Upper lobe of left lung (tissue), 6 donors: ENCODE results near the gene FKBP2. TPM values are rescaled to one million over a fixed set of nuclear protein-coding genes. Genes with fewer than 3 reads are reported as not detected.
"Not testable (repeated sequence)": the region's sequence is repeated elsewhere in the genome, so short reads cannot be mapped to it uniquely, and the experiment has no call there.

ENCODE experiments used
- ATAC-seq, 2 donors: fragments of 200-7000 bp; cut with Tn5 transposase; one replicate each; pipeline ENCODE4 v1.9.1; 2022; ENCODE audit warnings: mild to moderate bottlenecking in 2 of 2, moderate library complexity in 2 of 2; ENCODE audit not compliant: low FRiP score in 2 of 2
- DNase-seq, 2 donors: peaks; one replicate each; pipeline ENCODE4 v3.0.0-alpha.2; 2019 to 2020
- H3K27ac ChIP-seq, 4 donors: fragments of 200-600 bp; sonication (generic); one replicate each; pipeline ENCODE4 v1.5.1; 2016 to 2019
- H3K27me3 ChIP-seq, 4 donors: fragments of 200-600 bp; sonication (generic); one replicate each; pipeline ENCODE4 v1.5.1; 2017 to 2019
- H3K36me3 ChIP-seq, 4 donors: fragments of 200-600 bp; sonication (generic); one replicate each; pipeline ENCODE4 v1.5.1; 2016 to 2019
- H3K4me1 ChIP-seq, 4 donors: fragments of 200-600 bp; sonication (generic); one replicate each; pipeline ENCODE4 v1.5.1; 2018 to 2019
- H3K4me3 ChIP-seq, 4 donors: fragments of 200-600 bp; sonication (generic); one replicate each; pipeline ENCODE4 v1.5.1; 2017 to 2019; ENCODE audit warnings: mild to moderate bottlenecking in 2 of 4, moderate library complexity in 1 of 4
- H3K9me3 ChIP-seq, 4 donors: fragments of 200-600 bp; sonication (generic); one replicate each; pipeline ENCODE4 v1.5.1; 2018 to 2019
- EP300 ChIP-seq, 4 donors: sonication (generic); formaldehyde crosslinking; IDR thresholded peaks; one replicate each; pipeline ENCODE4 v1.5.1; 2017; ENCODE audit warnings: antibody characterized with exemption in 4 of 4, control low read depth in 2 of 4
- POLR2A ChIP-seq, 4 donors: fragments of 450-650 bp; IDR thresholded peaks; one replicate each; pipeline ENCODE4 v1.5.1; 2016 to 2017; ENCODE audit warnings: antibody characterized with exemption in 4 of 4, mild to moderate bottlenecking in 2 of 4
- POLR2AphosphoS5 ChIP-seq, 2 donors: sonication (generic); formaldehyde crosslinking; IDR thresholded peaks; one replicate each; pipeline ENCODE4 v1.5.1; 2017; ENCODE audit warnings: antibody characterized with exemption in 2 of 2
- WGBS, 2 donors: methylation state at CpG; one replicate each; pipeline ENCODE4 v1.1.5; 2017 to 2018; 5-methylcytosine and 5-hydroxymethylcytosine counted together
- total RNA-seq, 6 donors: library from RNA; depleted of rRNA in 4 of 6; stranded (reverse); fragments of >200 nt in 4 of 6; gene quantifications; one replicate each; pipeline versions ENCODE4 v1.1.0 to v1.2.1, GENCODE V29; 2016 to 2021
- TF ChIP-seq, protein P1 (sequence below), 6 experiments: fragments of 450-650 bp in 4 of 6; fragments of 200-600 bp in 2 of 6; sonication (generic) in 2 of 6; IDR thresholded peaks; one replicate each; pipeline ENCODE4 v1.5.1; 2016 to 2019; ENCODE audit warnings: antibody characterized with exemption in 6 of 6
- donor health status: DM: no; HTN: no; CAD: no; lungs with moderate emphysema.
- donor health status: DM: no; HTN: yes; CAD: no; lungs with severe emphysema.

FKBP2 gene
- total RNA-seq, 6 donors from 2014 or later, result 40.9 to 132 (median 63.1) TPM

DNA sequence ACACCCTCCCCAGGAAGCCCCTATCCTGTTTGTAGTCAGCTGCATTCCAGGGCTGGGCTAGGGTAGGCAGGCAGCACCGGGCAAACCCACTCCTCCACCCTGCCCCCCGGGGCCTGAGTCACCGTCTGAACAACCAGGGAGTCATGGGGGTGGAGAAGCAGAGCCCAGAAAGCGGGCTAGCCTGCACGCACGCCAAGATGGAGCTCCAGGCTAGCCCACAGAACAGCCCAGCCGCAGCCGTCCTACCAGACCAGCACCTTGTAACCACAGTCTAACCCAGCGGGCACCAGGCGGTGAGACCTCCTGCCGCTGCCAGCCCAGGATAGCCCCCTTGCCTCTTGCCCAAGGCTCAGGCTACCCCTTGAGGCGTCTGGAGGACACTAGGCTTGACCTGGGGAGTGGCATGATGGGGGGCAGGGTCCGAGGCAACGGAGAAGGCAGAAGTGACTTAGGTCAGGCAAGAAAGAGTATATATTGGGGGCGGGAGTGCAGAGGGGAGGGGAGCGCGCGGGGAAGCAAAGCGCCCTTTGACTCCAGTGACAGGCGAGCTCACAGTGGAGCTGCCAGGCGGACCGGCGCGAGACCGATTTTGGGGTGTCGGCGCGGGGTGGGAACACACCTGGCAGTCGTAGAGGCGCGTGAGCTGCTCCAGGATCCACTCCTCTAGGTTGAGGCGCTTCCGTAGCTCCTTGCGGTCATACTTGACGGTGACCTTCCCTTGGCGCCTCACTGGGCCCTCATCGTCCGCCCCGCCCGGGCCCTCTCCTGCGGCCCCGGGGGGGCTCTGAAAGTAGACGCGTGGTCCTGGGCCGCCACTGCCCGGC lies 5.1 kb downstream of the FKBP2 start:
- H3K9me3 ChIP-seq, result no peaks in the 10 kb centered on the region
- DNase-seq (peak; percentile 72 to 78), ATAC-seq (peak in 1 of 2 donors; percentile 29)
- TF ChIP-seq POLR2AphosphoS5 (IDR thresholded peaks at IDR 0.05), result peak; percentile 33 to 44
- TF ChIP-seq POLR2A (IDR thresholded peaks at IDR 0.05), result no peak
- WGBS, 2 donors, result 2% methylated on average over 18 to 37 of the region's 46 CpGs
- peak overlapping the region; percentile 64 to 79 (median 70) for H3K4me3 ChIP-seq
- peaks cover 0 to 13% (median 10%) of the 10 kb centered on the region in 4 donors for H3K36me3 ChIP-seq
- H3K27me3 ChIP-seq, result no peaks in the 10 kb centered on the region
- H3K27ac ChIP-seq, result peak overlapping the region; percentile 73 to 91 (median 82)
- peaks cover 39 to 56% (median 46%) of the 10 kb centered on the region in 4 donors for H3K4me1 ChIP-seq

DNA sequence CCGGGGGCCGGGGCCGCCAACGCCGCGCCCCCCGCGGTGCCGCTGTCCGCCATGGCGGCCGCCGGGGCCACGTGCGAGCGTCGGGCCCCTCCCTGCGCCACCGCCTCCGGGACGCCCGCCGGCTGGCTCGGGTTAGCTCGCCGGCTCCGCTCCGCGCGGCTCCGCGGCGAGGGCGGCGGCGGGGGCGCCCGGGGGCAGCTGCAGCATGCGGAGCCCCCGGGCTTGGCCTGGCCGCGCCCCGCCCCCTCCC lies 5.7 kb downstream of the FKBP2 start:
- WGBS, 2 donors, result no CpG with 5 or more reads among the region's 43 CpGs
- DNase-seq, ATAC-seq, H3K27me3 ChIP-seq, H3K9me3 ChIP-seq: not testable (repeated sequence)
- peaks cover 0 to 13% (median 10%) of the 10 kb centered on the region in 4 donors for H3K36me3 ChIP-seq
- H3K4me1 ChIP-seq, result peaks cover 40 to 58% (median 48%) of the 10 kb centered on the region in 4 donors
- TF ChIP-seq, protein P1, sequence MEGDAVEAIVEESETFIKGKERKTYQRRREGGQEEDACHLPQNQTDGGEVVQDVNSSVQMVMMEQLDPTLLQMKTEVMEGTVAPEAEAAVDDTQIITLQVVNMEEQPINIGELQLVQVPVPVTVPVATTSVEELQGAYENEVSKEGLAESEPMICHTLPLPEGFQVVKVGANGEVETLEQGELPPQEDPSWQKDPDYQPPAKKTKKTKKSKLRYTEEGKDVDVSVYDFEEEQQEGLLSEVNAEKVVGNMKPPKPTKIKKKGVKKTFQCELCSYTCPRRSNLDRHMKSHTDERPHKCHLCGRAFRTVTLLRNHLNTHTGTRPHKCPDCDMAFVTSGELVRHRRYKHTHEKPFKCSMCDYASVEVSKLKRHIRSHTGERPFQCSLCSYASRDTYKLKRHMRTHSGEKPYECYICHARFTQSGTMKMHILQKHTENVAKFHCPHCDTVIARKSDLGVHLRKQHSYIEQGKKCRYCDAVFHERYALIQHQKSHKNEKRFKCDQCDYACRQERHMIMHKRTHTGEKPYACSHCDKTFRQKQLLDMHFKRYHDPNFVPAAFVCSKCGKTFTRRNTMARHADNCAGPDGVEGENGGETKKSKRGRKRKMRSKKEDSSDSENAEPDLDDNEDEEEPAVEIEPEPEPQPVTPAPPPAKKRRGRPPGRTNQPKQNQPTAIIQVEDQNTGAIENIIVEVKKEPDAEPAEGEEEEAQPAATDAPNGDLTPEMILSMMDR (IDR thresholded peaks at IDR 0.05), result peak in 1 of 6 experiments; percentile 16
- H3K27ac ChIP-seq, result peak overlapping the region in 3 of 4 donors; percentile 80 to 91 (median 81)
- H3K4me3 ChIP-seq, result peak overlapping the region; percentile 64 to 79 (median 70)

- no peaks in the 10 kb centered on the region for H3K9me3 ChIP-seq
- TF ChIP-seq POLR2A (IDR thresholded peaks at IDR 0.05) (peak in 1 of 4 donors; percentile 48), EP300 (IDR thresholded peaks at IDR 0.05) (no peak), POLR2AphosphoS5 (IDR thresholded peaks at IDR 0.05) (peak; percentile 24 to 62)
- TF ChIP-seq, protein P1 (IDR thresholded peaks at IDR 0.05), result peak in 5 of 6 experiments; percentile 16 to 52 (median 42)
- H3K4me1 ChIP-seq, result peaks cover 40 to 58% (median 48%) of the 10 kb centered on the region in 4 donors
- H3K36me3 ChIP-seq, result peaks cover 0 to 13% (median 10%) of the 10 kb centered on the region in 4 donors
- DNase-seq, result peak; percentile 92 to 98
- no peaks in the 10 kb centered on the region for H3K27me3 ChIP-seq
- peak within 1 kb of the TSS; percentile 80 to 91 (median 84) for H3K27ac ChIP-seq
- H3K4me3 ChIP-seq, result peak within 1 kb of the TSS; percentile 69 to 79 (median 72)
- peak; percentile 74 to 86 for ATAC-seq
- WGBS, 2 donors, result 0 to 3% methylated on average over 16 to 56 of the region's 74 CpGs
Measured at GRCh38 chr11:64246871-64247728, 6.2 kb downstream of the FKBP2 start, which contains the start of gene PPP1R14B. Gene PPP1R14B, minus strand, starts transcription at chr11:64246943. Its CDS starts 270 bp downstream, at chr11:64246673.

DNA sequence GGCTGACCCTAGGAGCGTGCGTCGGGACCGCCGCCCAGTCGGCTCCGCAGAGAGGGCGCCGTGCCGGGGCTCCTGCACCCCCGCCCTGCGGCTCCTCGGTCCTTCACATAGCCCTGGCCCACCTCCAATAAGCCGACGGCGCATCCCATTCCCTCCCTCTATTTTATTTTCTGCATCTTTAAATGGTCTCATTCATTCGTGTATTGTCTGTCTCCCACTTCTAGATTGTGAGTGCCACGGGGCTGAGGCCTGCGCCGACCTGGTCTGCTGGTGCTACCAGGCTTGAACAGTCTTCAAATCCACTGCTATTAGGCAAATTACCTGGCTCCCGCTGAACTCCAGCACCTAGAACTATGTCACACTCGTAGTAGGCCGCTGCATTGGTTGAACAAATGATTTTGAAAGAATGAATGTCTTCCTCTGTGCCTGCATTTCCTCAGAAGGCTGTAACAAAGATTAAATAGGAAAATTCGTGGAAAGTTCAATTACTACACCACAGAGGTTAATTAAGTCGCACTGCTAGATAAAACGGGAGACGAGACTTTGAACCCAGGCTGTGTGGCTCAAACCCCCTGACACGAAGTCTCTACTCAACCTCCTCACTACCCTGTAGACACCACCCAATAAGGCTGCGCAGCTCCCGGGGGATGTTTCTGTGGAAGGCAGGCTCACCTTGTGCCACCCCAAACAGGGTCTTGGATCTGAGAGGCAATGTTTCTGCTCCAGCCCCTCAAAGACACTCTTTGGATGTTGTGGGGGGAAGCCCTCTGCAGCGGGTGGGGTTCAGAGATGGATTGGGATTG lies 7.0 kb downstream of the FKBP2 start:
- H3K9me3 ChIP-seq, result no peaks in the 10 kb centered on the region
- 36 to 46% methylated on average over 30 to 31 of the region's 31 CpGs for WGBS, 2 donors
- H3K4me3 ChIP-seq, result peak overlapping the region; percentile 69 to 79 (median 72)
- ATAC-seq, result peak in 1 of 2 donors; percentile 1
- H3K36me3 ChIP-seq, result peaks cover 0 to 13% (median 10%) of the 10 kb centered on the region in 4 donors
- H3K4me1 ChIP-seq, result peaks cover 40 to 58% (median 48%) of the 10 kb centered on the region in 4 donors
- no peak for DNase-seq
- TF ChIP-seq EP300 (IDR thresholded peaks at IDR 0.05), result no peak
- TF ChIP-seq, protein P1 (IDR thresholded peaks at IDR 0.05), result no peak
- no peak for TF ChIP-seq POLR2A (IDR thresholded peaks at IDR 0.05)
- no peak for TF ChIP-seq POLR2AphosphoS5 (IDR thresholded peaks at IDR 0.05)
- no peaks in the 10 kb centered on the region for H3K27me3 ChIP-seq
- peak overlapping the region; percentile 80 to 91 (median 84) for H3K27ac ChIP-seq
